ENCODE data around the gene LUC7L3. TPM values are rescaled to one million over a fixed set of nuclear protein-coding genes. Genes with fewer than 3 reads are reported as not detected.

Gene LUC7L3
- total and polyA plus RNA-seq, 2 of the 13 experiments (the other 11 are each of a cell fraction or from before 2014, with no cell fraction given), result 108 to 120 TPM

DNA sequence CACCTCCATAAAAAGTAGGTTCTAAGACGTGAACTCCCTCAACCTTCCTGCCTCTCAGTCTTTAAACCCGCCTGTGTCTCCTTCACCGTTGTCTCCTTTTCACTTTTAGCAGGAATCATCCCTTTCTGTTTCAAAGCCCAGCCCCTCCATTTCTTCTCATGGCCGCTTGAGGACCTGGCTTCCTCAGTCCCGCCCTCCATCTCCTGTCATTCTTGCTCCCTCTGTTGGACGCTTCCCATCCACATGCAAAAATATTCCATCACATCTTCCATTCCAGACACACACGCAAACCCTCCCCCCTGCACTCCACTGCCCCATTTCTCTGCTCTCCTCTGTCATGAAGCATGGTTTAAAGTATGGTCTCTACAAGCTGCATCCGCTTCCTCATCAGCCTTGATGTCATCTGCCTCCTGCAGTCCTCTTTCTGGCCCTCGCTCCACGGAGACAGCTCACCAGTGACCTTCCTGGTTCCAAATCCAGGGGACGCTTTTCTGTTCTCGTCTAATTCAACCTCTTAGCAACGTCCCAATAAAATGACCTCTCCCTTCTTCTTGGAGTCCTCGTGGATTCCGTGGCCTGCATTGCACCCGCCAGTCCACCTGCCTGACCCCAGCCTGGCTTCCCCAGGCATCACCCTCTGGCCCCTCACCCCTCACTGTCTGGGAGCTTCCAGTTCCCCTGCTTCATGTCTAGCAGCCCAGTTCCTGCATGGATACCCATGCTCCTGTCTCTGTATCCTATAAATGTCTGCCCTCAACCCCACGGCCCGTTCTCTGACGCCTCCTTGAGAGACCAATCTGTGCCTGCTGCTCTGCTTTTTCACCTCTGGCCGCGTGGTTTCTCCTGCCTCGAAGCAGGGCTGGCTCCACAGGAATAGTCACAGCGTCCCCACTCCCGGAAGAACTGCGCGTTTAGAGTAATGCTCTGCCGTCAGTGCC is 37.9 kb upstream of the LUC7L3 start:
- H3K4me1 ChIP-seq (ENCODE audit: insufficient read depth, low read length), result peaks cover 86% of the 10 kb centered on the region
- FAIRE-seq (peak; percentile 65), DNase-seq (ENCODE audit: low spot score) (peak; percentile 69), ATAC-seq (0 out of 3 replicates have a peak, but pooled peaks have one; percentile 1)
- CTCF ChIA-PET (ENCODE audit: low intra/inter-chr PET ratio, low total read pairs), result interaction anchor here (0.7 to 1.6 kb wide), 5 partner anchors 13 to 135 kb away, joined by 3 to 18 read pairs (median 4); partner anchors contain the start of gene SPATA20
- H3K27me3 ChIP-seq (ENCODE audit: control insufficient read depth in 1 of 2, insufficient read depth in 2 of 2, low read length in 2 of 2), result no peaks in the 10 kb centered on the region; a peak in 1 of 5 replicates
- in situ Hi-C loops (cut with HindIII; ENCODE audit: extremely low pct_ligation_motif_present, low pct_unique_long_range_greater_than_20kb) (no loop called here), intact Hi-C loops (cut with micrococcal nuclease; ENCODE audit: unreplicated experiment) (loop anchor here (2.0 kb wide), 1 partner anchor 13 kb away; no protein-coding TSS in a partner anchor)
- no peak overlapping the region for H3K4me3 ChIP-seq (replicated peaks in 1 of 3; ENCODE audit: insufficient read depth in 1 of 3, low read depth in 2 of 3, low read length in 3 of 3)
- BruUV-seq (replicated peaks), result no TSS peak
- H3K4me2 ChIP-seq (ENCODE audit: low read depth, low read length), result no peak overlapping the region
- H3K9me3 ChIP-seq (ENCODE audit: low read length), result no peaks in the 10 kb centered on the region
- WGBS (ENCODE audit: low lambda C conversion rate), result 87% methylated on average over 27 of the region's 27 CpGs
- POLR2A ChIA-PET, result interaction anchor here (1.2 to 21.3 kb wide), 4 partner anchors 10 to 49 kb away, joined by 3 to 839 read pairs (median 16); partner anchors contain the start of gene ABCC3
- no peak overlapping the region for H3K27ac ChIP-seq (ENCODE audit: extremely low read length, insufficient read depth, low read length)
- no peak overlapping the region for H2AFZ ChIP-seq (ENCODE audit: low read length)
- H3K36me3 ChIP-seq (replicated peaks in 1 of 2; ENCODE audit: control insufficient read depth in 1 of 2, insufficient read depth in 2 of 2, low read length in 2 of 2), result no peaks in the 10 kb centered on the region
- no peaks in the 10 kb centered on the region for H4K20me1 ChIP-seq (ENCODE audit: insufficient read depth, low read length)
- no peak overlapping the region for H3K9ac ChIP-seq (ENCODE audit: insufficient read depth, low read depth, low read length)
- peaks cover 14% of the 10 kb centered on the region for H3K79me2 ChIP-seq (ENCODE audit: insufficient read depth, low read length)
- TF ChIP-seq, protein P1, sequence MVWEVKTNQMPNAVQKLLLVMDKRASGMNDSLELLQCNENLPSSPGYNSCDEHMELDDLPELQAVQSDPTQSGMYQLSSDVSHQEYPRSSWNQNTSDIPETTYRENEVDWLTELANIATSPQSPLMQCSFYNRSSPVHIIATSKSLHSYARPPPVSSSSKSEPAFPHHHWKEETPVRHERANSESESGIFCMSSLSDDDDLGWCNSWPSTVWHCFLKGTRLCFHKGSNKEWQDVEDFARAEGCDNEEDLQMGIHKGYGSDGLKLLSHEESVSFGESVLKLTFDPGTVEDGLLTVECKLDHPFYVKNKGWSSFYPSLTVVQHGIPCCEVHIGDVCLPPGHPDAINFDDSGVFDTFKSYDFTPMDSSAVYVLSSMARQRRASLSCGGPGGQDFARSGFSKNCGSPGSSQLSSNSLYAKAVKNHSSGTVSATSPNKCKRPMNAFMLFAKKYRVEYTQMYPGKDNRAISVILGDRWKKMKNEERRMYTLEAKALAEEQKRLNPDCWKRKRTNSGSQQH (CRISPR knock-in tag; IDR thresholded peaks at IDR 0.05; ENCODE audit: low read depth), result 0 out of 2 replicates have a peak, but pooled peaks have one; percentile 27
- no peak for TF ChIP-seq AKAP8 (CRISPR knock-in tag; IDR thresholded peaks at IDR 0.05)
- peak; percentile 82; the same call in 1 of the 2 replicates for TF ChIP-seq ZSCAN25 (CRISPR knock-in tag; IDR thresholded peaks at IDR 0.05)
- no peak for TF ChIP-seq TSC22D2 (CRISPR knock-in tag; IDR thresholded peaks at IDR 0.05; ENCODE audit: borderline replicate concordance)
- 0 out of 2 replicates have a peak, but pooled peaks have one; percentile 25 for TF ChIP-seq EED (CRISPR knock-in tag; IDR thresholded peaks at IDR 0.05)
- TF ChIP-seq, protein P2, sequence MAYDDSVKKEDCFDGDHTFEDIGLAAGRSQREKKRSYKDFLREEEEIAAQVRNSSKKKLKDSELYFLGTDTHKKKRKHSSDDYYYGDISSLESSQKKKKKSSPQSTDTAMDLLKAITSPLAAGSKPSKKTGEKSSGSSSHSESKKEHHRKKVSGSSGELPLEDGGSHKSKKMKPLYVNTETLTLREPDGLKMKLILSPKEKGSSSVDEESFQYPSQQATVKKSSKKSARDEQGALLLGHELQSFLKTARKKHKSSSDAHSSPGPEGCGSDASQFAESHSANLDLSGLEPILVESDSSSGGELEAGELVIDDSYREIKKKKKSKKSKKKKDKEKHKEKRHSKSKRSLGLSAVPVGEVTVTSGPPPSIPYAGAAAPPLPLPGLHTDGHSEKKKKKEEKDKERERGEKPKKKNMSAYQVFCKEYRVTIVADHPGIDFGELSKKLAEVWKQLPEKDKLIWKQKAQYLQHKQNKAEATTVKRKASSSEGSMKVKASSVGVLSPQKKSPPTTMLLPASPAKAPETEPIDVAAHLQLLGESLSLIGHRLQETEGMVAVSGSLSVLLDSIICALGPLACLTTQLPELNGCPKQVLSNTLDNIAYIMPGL (CRISPR knock-in tag; IDR thresholded peaks at IDR 0.05; ENCODE audit: borderline replicate concordance in 1 of 2, low read depth in 1 of 2), result peak; percentile 60 to 76; a peak in 3 of 4 replicates
- no peak for TF ChIP-seq ZFP1 (CRISPR knock-in tag; IDR thresholded peaks at IDR 0.05)
- 0 out of 2 replicates have a peak, but pooled peaks have one; percentile 32 for TF ChIP-seq DMAP1 (CRISPR knock-in tag; IDR thresholded peaks at IDR 0.05)
- peak; percentile 86 for TF ChIP-seq STAG1 (CRISPR knock-in tag; IDR thresholded peaks at IDR 0.05)
- TF ChIP-seq, protein P3, sequence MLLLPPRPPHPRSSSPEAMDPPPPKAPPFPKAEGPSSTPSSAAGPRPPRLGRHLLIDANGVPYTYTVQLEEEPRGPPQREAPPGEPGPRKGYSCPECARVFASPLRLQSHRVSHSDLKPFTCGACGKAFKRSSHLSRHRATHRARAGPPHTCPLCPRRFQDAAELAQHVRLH (CRISPR knock-in tag; IDR thresholded peaks at IDR 0.05; ENCODE audit: borderline replicate concordance, low read depth), result 0 out of 2 replicates have a peak, but pooled peaks have one; percentile 42
- TF ChIP-seq ZNF33B (CRISPR knock-in tag; IDR thresholded peaks at IDR 0.05), result no peak
- peak; percentile 27 for TF ChIP-seq PRPF4 (IDR thresholded peaks at IDR 0.05; ENCODE audit: low read depth, low read length, poor library complexity, severe bottlenecking)
- peak; percentile 60; the same call in 1 of the 2 replicates for TF ChIP-seq GATAD2A (CRISPR knock-in tag; IDR thresholded peaks at IDR 0.05)
- TF ChIP-seq, protein P4, sequence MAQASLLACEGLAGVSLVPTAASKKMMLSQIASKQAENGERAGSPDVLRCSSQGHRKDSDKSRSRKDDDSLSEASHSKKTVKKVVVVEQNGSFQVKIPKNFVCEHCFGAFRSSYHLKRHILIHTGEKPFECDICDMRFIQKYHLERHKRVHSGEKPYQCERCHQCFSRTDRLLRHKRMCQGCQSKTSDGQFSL (CRISPR knock-in tag; IDR thresholded peaks at IDR 0.05), result 0 out of 2 replicates have a peak, but pooled peaks have one; percentile 36
- no peak for TF ChIP-seq NR2F2 (IDR thresholded peaks at IDR 0.05; ENCODE audit: borderline replicate concordance, low read depth)
- TF ChIP-seq ZFY (CRISPR knock-in tag; IDR thresholded peaks at IDR 0.05), result 0 out of 2 replicates have a peak, but pooled peaks have one; percentile 25
- TF ChIP-seq PCBP2 (optimal IDR thresholded peaks at IDR 0.05; ENCODE audit: low read depth, low read length, poor library complexity, severe bottlenecking), result peak; percentile 22
- TF ChIP-seq LCORL (IDR thresholded peaks at IDR 0.05), result no peak
- TF ChIP-seq LCORL (CRISPR knock-in tag; IDR thresholded peaks at IDR 0.05), result 0 out of 2 replicates have a peak, but pooled peaks have one; percentile 15
- no peak for TF ChIP-seq SMAD9 (CRISPR knock-in tag; IDR thresholded peaks at IDR 0.05)
